ENCODE measurements around the gene KRTAP19-1. TPM values are rescaled to one million over a fixed set of nuclear protein-coding genes. Genes with fewer than 3 reads are reported as not detected.

KRTAP19-1 gene
- total RNA-seq, 4 donors from 2014 or later = not detected

DNA sequence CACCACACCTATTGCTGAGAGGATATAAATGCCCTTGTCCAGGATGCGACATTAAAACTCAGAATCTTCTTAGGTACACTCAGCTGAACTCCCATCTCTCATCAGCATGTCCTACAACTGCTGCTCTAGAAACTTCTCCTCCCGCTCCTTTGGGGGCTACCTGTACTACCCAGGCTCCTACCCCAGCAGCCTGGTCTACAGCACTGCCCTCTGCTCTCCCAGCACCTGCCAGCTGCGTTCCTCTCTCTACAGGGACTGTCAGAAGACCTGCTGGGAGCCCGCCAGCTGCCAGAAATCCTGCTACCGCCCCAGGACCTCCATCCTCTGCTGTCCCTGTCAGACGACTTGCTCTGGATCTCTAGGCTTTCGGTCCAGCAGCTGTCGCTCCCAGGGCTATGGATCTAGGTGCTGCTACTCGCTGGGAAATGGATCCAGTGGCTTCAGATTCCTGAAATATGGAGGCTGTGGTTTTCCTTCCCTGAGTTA lies 50.0 kb downstream of the KRTAP19-1 start, which contains the start of gene KRTAP13-4:
Gene KRTAP13-4, plus strand, starts transcription at position 51 of the 486 bp plus-strand sequence. Its CDS starts 56 bp downstream, at position 107.
- TF ChIP-seq, protein P1, sequence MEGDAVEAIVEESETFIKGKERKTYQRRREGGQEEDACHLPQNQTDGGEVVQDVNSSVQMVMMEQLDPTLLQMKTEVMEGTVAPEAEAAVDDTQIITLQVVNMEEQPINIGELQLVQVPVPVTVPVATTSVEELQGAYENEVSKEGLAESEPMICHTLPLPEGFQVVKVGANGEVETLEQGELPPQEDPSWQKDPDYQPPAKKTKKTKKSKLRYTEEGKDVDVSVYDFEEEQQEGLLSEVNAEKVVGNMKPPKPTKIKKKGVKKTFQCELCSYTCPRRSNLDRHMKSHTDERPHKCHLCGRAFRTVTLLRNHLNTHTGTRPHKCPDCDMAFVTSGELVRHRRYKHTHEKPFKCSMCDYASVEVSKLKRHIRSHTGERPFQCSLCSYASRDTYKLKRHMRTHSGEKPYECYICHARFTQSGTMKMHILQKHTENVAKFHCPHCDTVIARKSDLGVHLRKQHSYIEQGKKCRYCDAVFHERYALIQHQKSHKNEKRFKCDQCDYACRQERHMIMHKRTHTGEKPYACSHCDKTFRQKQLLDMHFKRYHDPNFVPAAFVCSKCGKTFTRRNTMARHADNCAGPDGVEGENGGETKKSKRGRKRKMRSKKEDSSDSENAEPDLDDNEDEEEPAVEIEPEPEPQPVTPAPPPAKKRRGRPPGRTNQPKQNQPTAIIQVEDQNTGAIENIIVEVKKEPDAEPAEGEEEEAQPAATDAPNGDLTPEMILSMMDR (IDR thresholded peaks at IDR 0.05) = no peak
- no peak for TF ChIP-seq POLR2AphosphoS5 (IDR thresholded peaks at IDR 0.05)
- no peak for TF ChIP-seq POLR2A (IDR thresholded peaks at IDR 0.05)
- no peak for TF ChIP-seq EP300 (IDR thresholded peaks at IDR 0.05; ENCODE audit: low read depth)
- H3K4me3 ChIP-seq = no peak within 1 kb of the TSS
- intact Hi-C loops (cut with DNase I; ENCODE audit: low total_unique reads) (no loop called here), in situ Hi-C loops (cut with MboI; ENCODE audit: low pct_ligation_motif_present in 1 of 4, low pct_unique_long_range_greater_than_20kb in 1 of 4, low sequenced_read_pairs in 3 of 4) (no loop called here)
- no peaks in the 10 kb centered on the region for H3K4me1 ChIP-seq
- 81 to 90% methylated on average over 2 to 9 of the region's 9 CpGs for WGBS, 2 donors (ENCODE audit: low coverage in 1 of 2)
- H3K27ac ChIP-seq = no peak within 1 kb of the TSS
- H3K9me3 ChIP-seq = no peaks in the 10 kb centered on the region
- no peaks in the 10 kb centered on the region for H3K27me3 ChIP-seq
- no peaks in the 10 kb centered on the region for H3K36me3 ChIP-seq
- DNase-seq = no peak

Small RNA genes within 50 kb of the gene (small RNA-seq; reads per million reads assigned to genes)
- gene AP000567.1 (0 reads per million in 4 donors), gene KRTAP19-10P (0 reads per million in 4 donors), gene KRTAP19-9P (0 reads per million in 4 donors)

Other genes starting within 250 kb of the KRTAP19-1 start
- gene KRTAP24-1, start 197.4 kb downstream of the KRTAP19-1 start, total RNA-seq = not detected
- not detected for gene KRTAP25-1, start 190.9 kb downstream of the KRTAP19-1 start, total RNA-seq
- gene KRTAP26-1, start 160.1 kb downstream of the KRTAP19-1 start, total RNA-seq = not detected
- gene KRTAP27-1, start 142.7 kb downstream of the KRTAP19-1 start, total RNA-seq = not detected
- not detected for gene KRTAP23-1, start 131.8 kb downstream of the KRTAP19-1 start, total RNA-seq
- gene KRTAP13-2, start 108.1 kb downstream of the KRTAP19-1 start, total RNA-seq = 1 to 10 TPM in 2 of 4 donors, not detected in 2; 1.7 to 2.7 TPM
- not detected for gene KRTAP13-1, start 84.3 kb downstream of the KRTAP19-1 start, total RNA-seq
- not detected for gene KRTAP13-3, start 54.4 kb downstream of the KRTAP19-1 start, total RNA-seq
- not detected for gene KRTAP13-4, start 50.1 kb downstream of the KRTAP19-1 start, total RNA-seq
- gene KRTAP15-1, start 40.1 kb downstream of the KRTAP19-1 start, total RNA-seq = not detected
- not detected for gene KRTAP19-2, start 7.1 kb upstream of the KRTAP19-1 start, total RNA-seq
- gene KRTAP19-3, start 11.6 kb upstream of the KRTAP19-1 start, total RNA-seq = not detected
- not detected for gene KRTAP19-4, start 16.8 kb upstream of the KRTAP19-1 start, total RNA-seq
- gene KRTAP19-5, start 21.8 kb upstream of the KRTAP19-1 start, total RNA-seq = not detected
- gene KRTAP19-6, start 61.5 kb upstream of the KRTAP19-1 start, total RNA-seq = not detected
- gene KRTAP19-7, start 80.9 kb upstream of the KRTAP19-1 start, total RNA-seq = not detected
- not detected for gene KRTAP22-2, start 110.0 kb upstream of the KRTAP19-1 start, total RNA-seq
- not detected for gene KRTAP6-3, start 112.1 kb upstream of the KRTAP19-1 start, total RNA-seq
- not detected for gene KRTAP6-2, start 118.5 kb upstream of the KRTAP19-1 start, total RNA-seq
- not detected for gene KRTAP22-1, start 120.7 kb upstream of the KRTAP19-1 start, total RNA-seq
- gene KRTAP6-1, start 133.6 kb upstream of the KRTAP19-1 start, total RNA-seq = not detected
- not detected for gene KRTAP20-1, start 136.1 kb upstream of the KRTAP19-1 start, total RNA-seq
- not detected for gene KRTAP20-4, start 140.3 kb upstream of the KRTAP19-1 start, total RNA-seq
- not detected for gene KRTAP20-2, start 154.8 kb upstream of the KRTAP19-1 start, total RNA-seq
- gene KRTAP20-3, start 162.5 kb upstream of the KRTAP19-1 start, total RNA-seq = not detected
- gene KRTAP21-3, start 238.4 kb upstream of the KRTAP19-1 start, total RNA-seq = not detected